ENCODE measurements around the gene VWA7.

GRCh38 chr6:31806470-31807272 lies 29.5 kb upstream of the VWA7 start, which contains the start of gene LSM2:
- TF ChIP-seq CTCF (conservative IDR thresholded peaks at IDR 0.05) (no peak), ZFX (IDR thresholded peaks at IDR 0.05) (peak; percentile 21; the same call in 1 of the 2 replicates)
